Measurements from ENCODE around the gene ZNF211. TPM values are rescaled to one million over a fixed set of nuclear protein-coding genes. Genes with fewer than 3 reads are reported as not detected.

ZNF211 gene
- total RNA-seq, 1 experiment from 2014 or later = 12.9 TPM

GRCh38 chr19:57637379-57637778, 4.4 kb downstream of the ZNF211 start:
- Histone ChIP-seq H2AK5ac (ENCODE audit: insufficient read length, low read length) (no peak overlapping the region), H3K4me2 (ENCODE audit: insufficient read depth, insufficient read length, low read length) (no peak overlapping the region), H3K9me3 (ENCODE audit: control insufficient read depth, low read depth, low read length) (no peaks in the 10 kb centered on the region), H4K8ac (replicated peaks; ENCODE audit: insufficient read length, low read depth, low read length) (no peak overlapping the region), H3K79me2 (ENCODE audit: insufficient read depth, low read length) (no peaks in the 10 kb centered on the region), H2BK5ac (ENCODE audit: insufficient read length, low read length) (no peak overlapping the region), H3K4ac (ENCODE audit: low read depth, low read length) (no peak overlapping the region), H4K20me1 (ENCODE audit: control insufficient read depth, insufficient read depth, insufficient read length) (no peaks in the 10 kb centered on the region), H2BK12ac (ENCODE audit: insufficient read length, low read depth, low read length) (no peak overlapping the region), H3K18ac (ENCODE audit: insufficient read length, low read depth, low read length) (no peak overlapping the region), H3K27ac (ENCODE audit: insufficient read length, low read depth, low read length) (no peak overlapping the region), H3K23ac (ENCODE audit: insufficient read length, low read depth, low read length) (no peak overlapping the region), H2BK120ac (ENCODE audit: low read depth, low read length, poor library complexity, severe bottlenecking) (no peak overlapping the region), H2AFZ (ENCODE audit: low read length) (no peak overlapping the region), H3K27me3 (ENCODE audit: insufficient read depth, low read length) (no peaks in the 10 kb centered on the region), H2BK20ac (ENCODE audit: low read depth, low read length, poor library complexity, severe bottlenecking) (no peak overlapping the region), H4K5ac (ENCODE audit: insufficient read length, low read depth, low read length) (no peak overlapping the region), H3K56ac (ENCODE audit: insufficient read length, low read depth, low read length) (no peak overlapping the region), H3T11ph (ENCODE audit: low read length) (no peak overlapping the region), H2BK15ac (ENCODE audit: low read depth, low read length) (no peak overlapping the region), H3K79me1 (ENCODE audit: insufficient read depth, low read depth, low read length, poor library complexity, severe bottlenecking) (no peaks in the 10 kb centered on the region), H3K14ac (ENCODE audit: insufficient read depth, low read length) (no peak overlapping the region), H4K91ac (ENCODE audit: insufficient read length, low read depth, low read length) (no peak overlapping the region), H3K4me1 (ENCODE audit: insufficient read depth, low read length) (no peaks in the 10 kb centered on the region; the same call in 1 of the 2 replicates), H3K23me2 (ENCODE audit: insufficient read length, low read depth, low read length, poor library complexity, severe bottlenecking) (peaks cover 6% of the 10 kb centered on the region), H3K9ac (ENCODE audit: extremely low read depth, insufficient read length, low read length) (no peak overlapping the region)
- DNase-seq = no peak
- Mint-ChIP-seq H3K9me3 (peaks cover 24 to 39% of the 10 kb centered on the region in 2 experiments), H3K4me3 (no peak overlapping the region), H3K27ac (no peak overlapping the region), H3K36me3 (ENCODE audit: insufficient read depth in 1 of 3, low read depth in 3 of 3) (peaks cover 67 to 72% (median 70%) of the 10 kb centered on the region in 3 experiments), H3K4me1 (peaks cover 4 to 13% of the 10 kb centered on the region in 2 experiments; a peak in 3 of 4 replicates), H3K27me3 (ENCODE audit: low read depth) (no peaks in the 10 kb centered on the region; the same call in 1 of the 2 replicates)
- no CpG with 5 or more reads among the region's 4 CpGs for WGBS (ENCODE audit: extremely low coverage, insufficient read length, low lambda C conversion rate)
- TF ChIP-seq CTCF (conservative IDR thresholded peaks at IDR 0.05) = no peak
